Glutamatergic neuron (in vitro differentiated cells): ENCODE data around the gene PALD1. TPM values are rescaled to one million over a fixed set of nuclear protein-coding genes. Genes with fewer than 3 reads are reported as not detected.

Source experiments
- DNase-seq: peaks from one replicate; pipeline ENCODE4 v3.0.0; 2022
- H3K27ac Mint-ChIP-seq: one replicate; pipeline ENCODE4 v1.8.0; 2020; ENCODE audit warnings: mild to moderate bottlenecking, mixed read lengths, inconsistent platforms; ENCODE audit not compliant: unreplicated experiment
- H3K27me3 Mint-ChIP-seq: one replicate; pipeline ENCODE4 v1.8.0; 2020; ENCODE audit warnings: mild to moderate bottlenecking, moderate library complexity, mixed read lengths, inconsistent platforms; ENCODE audit not compliant: unreplicated experiment
- H3K36me3 Mint-ChIP-seq: one replicate; pipeline ENCODE4 v1.8.0; 2020; ENCODE audit warnings: mild to moderate bottlenecking, mixed read lengths, inconsistent platforms; ENCODE audit not compliant: unreplicated experiment
- H3K4me1 Mint-ChIP-seq: one replicate; pipeline ENCODE4 v1.8.0; 2020; ENCODE audit warnings: mild to moderate bottlenecking, low read depth, mixed read lengths, inconsistent platforms; ENCODE audit not compliant: unreplicated experiment
- H3K4me3 Mint-ChIP-seq: one replicate; pipeline ENCODE4 v1.8.0; 2020; ENCODE audit warnings: mild to moderate bottlenecking, mixed read lengths, inconsistent platforms; ENCODE audit not compliant: unreplicated experiment
- H3K9me3 Mint-ChIP-seq: one replicate; pipeline ENCODE4 v1.8.0; 2020; ENCODE audit warnings: mild to moderate bottlenecking, moderate library complexity, mixed read lengths, inconsistent platforms; ENCODE audit not compliant: unreplicated experiment
- CTCF ChIP-seq: fragments of 200-600 bp; sonication (generic); IDR thresholded peaks from one replicate; pipeline ENCODE4 v1.5.0; 2021; ENCODE audit not compliant: partially characterized antibody, unreplicated experiment
- total RNA-seq: library from RNA; stranded (reverse); fragmentation: NEBNext Ultra II Directional; extraction: Animal tissue kit (Norgen Biotek cat#: 25700); gene quantifications from one replicate; pipeline ENCODE4 v1.2.1, GENCODE V29; 2021; ENCODE audit not compliant: unreplicated experiment

The PALD1 gene
- total RNA-seq, 1 donor from 2014 or later = 15.5 TPM

- TF ChIP-seq CTCF = no peak
- Mint-ChIP-seq H3K27ac (no peak overlapping the region), H3K4me1 (peaks cover 22% of the 10 kb centered on the region), H3K27me3 (peaks cover 11% of the 10 kb centered on the region), H3K4me3 (no peak overlapping the region), H3K36me3 (no peaks in the 10 kb centered on the region), H3K9me3 (peaks cover 5% of the 10 kb centered on the region)
- DNase-seq = no peak
These were observed 78.7 kb downstream of the PALD1 start for GRCh38 chr10:70557086-70557845.

- Mint-ChIP-seq H3K36me3 (no peaks in the 10 kb centered on the region), H3K9me3 (peaks cover 5% of the 10 kb centered on the region), H3K4me1 (peaks cover 20% of the 10 kb centered on the region), H3K27me3 (peaks cover 13% of the 10 kb centered on the region), H3K4me3 (no peak overlapping the region), H3K27ac (peak overlapping the region; percentile 40)
- no peak for TF ChIP-seq CTCF
- no peak for DNase-seq
These were observed 79.3 kb downstream of the PALD1 start for GRCh38 chr10:70557876-70558275.

GRCh38 chr10:70558295-70558694 is 79.7 kb downstream of the PALD1 start:
- Mint-ChIP-seq H3K27me3 (peaks cover 10% of the 10 kb centered on the region), H3K9me3 (peaks cover 6% of the 10 kb centered on the region), H3K4me3 (no peak overlapping the region), H3K4me1 (peaks cover 21% of the 10 kb centered on the region), H3K27ac (peak overlapping the region; percentile 40), H3K36me3 (no peaks in the 10 kb centered on the region)
- no peak for DNase-seq
- no peak for TF ChIP-seq CTCF

- peak; percentile 55 for TF ChIP-seq CTCF
- no peak overlapping the region for H3K4me3 Mint-ChIP-seq
- no peak overlapping the region for H3K27ac Mint-ChIP-seq
- peak; percentile 65 for DNase-seq
- peaks cover 6% of the 10 kb centered on the region for H3K9me3 Mint-ChIP-seq
- peaks cover 21% of the 10 kb centered on the region for H3K4me1 Mint-ChIP-seq
- H3K27me3 Mint-ChIP-seq = peaks cover 10% of the 10 kb centered on the region
- no peaks in the 10 kb centered on the region for H3K36me3 Mint-ChIP-seq
These were observed 80.6 kb downstream of the PALD1 start for GRCh38 chr10:70558871-70559810.
